ENCODE results near the gene GMDS.

Gene GMDS

DNA sequence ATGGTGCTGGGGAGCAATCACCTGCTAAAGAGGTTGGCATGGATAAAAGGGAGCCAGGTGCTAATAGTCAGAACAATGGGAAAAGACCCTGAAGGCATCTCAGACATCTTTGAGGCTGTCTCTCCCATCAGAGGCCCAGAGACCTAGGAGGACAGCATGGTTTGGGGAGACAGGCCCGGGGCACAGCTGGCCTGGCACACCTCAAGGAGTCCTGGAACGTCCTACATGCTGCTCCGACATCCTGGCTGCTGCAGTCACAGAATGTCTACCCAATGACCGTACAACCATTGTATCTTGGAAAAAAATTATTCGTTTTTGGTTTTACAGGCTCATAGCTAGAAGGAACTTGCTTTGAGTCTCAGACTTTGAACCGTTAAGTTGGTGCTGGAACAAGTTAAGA lies 4.4 kb downstream of the GMDS start:
- no peak for DNase-seq (ENCODE audit: low read depth in 2 of 2)

DNA sequence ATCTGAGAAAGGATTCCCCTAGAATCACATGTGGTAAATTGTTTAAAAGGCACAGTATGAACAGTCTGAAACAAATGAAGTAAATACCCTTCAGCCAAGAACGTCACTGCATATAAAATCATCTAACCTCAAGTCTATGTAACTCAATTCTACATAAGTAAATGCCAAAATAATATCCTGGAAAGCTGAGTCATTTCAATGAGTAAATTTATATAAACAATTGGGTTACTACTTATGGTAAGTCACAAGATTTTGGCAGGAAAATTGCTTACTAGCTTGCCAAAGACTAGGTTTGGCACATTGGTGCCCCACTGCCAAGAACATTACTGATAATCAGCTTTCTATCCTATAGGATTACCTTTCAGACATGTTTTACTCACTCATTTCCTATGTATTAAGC lies 8.4 kb downstream of the GMDS start:
- no peak for DNase-seq (ENCODE audit: low read depth in 2 of 2)

DNA sequence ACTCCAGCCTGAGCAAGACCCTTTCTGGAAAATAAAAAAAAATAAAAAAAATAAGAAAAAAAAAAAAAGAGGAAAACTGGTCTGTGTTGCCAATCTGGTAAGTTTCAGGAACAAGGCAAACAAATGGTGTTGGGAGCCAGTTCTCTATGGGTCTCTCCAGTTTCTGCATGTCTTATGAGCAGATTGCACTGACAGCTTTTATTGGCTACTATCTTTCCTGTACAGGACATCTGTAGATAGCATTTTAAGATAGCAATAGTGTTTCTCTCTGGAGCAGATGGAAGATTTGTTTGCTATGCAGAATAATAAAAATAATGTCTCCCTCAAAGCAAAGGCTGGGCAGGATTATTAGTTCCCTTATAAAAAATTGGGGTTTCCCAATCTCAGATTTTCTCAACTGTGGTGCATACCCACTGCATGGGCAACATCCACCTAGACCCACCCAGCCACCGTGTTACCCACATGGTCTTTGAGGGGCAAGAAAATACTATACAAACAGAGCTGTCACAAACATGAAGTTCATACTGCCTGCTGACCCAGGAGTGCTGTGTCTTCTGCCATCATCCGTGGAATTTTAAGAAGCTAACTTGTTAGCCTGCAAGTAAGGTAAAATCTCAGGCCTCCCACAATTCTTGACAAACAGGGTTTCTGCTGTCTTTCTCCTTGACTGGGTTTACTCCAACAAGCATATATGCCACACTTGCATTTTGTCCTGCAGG lies 9.5 kb downstream of the GMDS start:
- no peak for DNase-seq (ENCODE audit: low read depth in 2 of 2)

DNA sequence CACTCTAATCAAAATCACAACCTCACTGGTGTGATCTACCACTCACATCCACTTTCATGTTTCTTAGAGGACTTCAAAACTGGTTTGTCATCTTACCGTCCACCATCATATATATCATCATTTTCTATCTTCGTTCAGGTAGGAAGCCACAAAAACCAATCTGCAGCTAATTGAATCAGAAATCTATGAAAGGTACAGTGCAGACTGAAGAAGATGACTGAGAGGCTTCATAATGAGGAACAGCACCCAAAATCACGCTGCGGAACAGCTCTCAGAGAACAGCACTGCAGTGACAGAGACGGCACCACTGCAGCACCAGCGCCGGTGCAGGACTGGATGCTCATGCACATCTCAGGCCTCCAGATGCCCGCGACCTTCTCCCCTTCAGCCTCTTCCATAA lies 13.0 kb downstream of the GMDS start:
- DNase-seq (ENCODE audit: low read depth in 2 of 2), result no peak

DNA sequence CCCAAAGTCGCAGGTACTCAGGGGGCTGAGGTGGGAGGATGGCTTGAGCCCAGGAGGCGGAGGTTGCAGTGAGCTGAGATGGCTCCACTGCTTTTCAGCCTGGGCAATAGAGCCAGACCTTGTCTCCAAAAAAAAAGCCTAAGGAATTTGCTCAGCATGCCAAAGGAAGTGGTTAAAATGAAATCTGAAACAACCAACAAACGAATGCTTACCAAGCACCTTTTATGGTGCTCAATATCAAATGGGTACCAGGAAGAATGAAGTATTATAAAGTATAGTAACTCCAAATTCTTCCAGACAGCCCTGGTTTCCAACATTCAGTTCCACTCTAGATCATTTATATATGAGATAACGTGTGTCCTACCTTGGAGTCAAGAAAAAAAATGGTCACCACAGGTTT lies 14.0 kb downstream of the GMDS start:
- DNase-seq (ENCODE audit: low read depth in 2 of 2), result no peak

DNA sequence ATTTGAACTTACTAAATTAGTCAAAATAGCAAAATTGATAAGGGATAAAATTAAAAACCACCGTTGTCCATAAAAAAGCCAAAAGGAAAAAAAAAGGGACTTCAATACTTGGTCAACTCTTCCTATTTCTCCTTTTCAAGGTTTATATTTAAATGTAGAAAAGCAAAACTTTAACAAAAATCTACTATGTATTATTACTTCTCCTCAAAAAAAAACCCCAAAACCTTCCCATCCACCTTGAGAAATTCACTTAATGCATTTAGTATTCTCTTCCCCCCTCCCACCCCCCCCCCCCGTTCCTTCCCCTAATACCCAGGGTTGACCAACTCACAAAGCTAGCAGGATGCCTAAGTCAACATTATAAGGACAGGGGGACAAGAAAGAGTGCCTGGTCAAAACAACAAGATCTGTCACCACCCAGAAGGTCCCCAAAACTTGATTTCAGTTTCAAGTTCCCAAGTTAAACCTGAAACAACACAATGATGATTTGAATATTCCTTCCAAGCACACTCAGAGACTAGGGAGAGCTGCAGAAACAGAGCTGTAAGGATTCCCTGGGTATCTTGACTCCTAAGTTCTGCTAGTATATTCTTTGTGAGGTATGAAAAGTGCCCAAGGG lies 14.6 kb downstream of the GMDS start:
- DNase-seq (ENCODE audit: low read depth in 2 of 2), result no peak

DNA sequence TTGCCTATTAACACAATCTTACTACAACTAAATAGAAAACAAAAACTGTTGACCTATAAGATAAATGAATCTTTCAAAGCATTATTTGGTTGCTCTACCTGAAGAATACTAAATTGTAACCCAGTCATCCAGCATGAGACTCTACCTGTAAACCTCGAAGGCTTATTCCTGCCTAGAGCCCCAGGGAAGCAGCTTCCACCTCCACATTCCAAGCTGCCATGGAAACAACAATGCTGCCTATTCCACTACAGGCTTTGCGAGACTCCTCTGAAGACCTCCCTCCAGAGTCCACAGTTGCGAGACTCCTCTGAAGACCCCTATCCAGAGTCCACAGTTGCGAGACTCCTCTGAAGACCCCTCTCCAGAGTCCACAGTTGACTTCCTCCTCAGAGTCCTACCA lies 15.7 kb downstream of the GMDS start:
- no peak for DNase-seq (ENCODE audit: low read depth in 2 of 2)

DNA sequence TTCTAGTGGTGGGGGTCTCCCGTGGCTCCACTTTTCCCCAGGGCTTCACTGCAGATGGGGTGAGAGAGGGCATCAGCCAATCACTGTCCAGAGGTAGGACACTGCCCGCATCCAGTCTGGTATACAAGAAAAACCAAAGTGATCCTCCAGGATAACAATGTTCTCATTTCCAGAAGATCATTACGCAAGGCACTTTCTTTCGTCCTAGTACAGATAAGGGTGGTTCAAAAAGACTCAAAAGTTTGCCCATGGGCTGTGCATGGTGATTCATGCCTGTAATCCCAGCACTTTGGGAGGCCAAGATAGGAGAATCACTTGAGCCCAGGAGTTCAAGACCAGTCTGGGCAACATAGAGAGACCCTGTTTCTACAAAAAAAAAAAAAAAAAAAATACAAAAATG lies 16.4 kb downstream of the GMDS start:
- DNase-seq (ENCODE audit: low read depth in 2 of 2), result no peak

DNA sequence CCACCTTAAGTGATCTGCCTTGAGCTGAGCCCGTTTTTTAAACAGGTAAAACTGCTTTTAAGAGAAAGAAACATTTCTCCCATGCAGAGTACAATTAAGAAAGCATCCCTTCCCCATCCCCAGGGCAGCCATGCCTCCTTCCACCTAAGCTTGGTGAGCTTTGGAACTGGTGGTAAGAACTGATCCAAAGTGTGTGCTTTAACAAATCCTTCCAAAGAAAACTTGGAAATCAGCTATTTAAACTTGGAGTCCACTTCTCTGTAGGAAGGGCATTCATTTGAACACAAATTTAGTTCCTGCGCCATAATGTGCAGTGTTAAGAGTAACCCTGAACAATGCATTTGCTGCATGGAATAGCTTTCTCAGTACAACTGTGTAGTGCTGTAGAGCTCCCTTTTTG lies 17.0 kb downstream of the GMDS start:
- DNase-seq (ENCODE audit: low read depth in 2 of 2), result no peak

DNA sequence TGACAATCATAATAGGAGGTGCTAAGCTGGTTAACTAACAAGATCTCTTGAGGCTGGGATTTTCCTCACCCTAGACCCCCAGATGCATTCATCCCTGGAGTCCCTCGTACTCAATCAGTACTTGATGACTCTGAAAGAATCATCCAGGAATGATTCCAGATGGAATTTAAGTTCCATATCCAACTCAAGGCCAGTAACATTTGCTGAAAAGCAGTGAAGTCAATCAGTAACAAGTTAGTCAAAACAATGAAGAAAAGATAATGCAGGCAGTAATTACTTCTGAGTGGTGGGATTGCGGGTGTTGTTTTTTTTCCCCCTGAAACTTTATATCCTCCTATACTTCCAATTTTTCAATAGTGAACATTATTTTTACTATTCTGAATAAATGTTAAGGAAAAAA lies 18.6 kb downstream of the GMDS start:
- DNase-seq (ENCODE audit: low read depth in 2 of 2), result no peak

DNA sequence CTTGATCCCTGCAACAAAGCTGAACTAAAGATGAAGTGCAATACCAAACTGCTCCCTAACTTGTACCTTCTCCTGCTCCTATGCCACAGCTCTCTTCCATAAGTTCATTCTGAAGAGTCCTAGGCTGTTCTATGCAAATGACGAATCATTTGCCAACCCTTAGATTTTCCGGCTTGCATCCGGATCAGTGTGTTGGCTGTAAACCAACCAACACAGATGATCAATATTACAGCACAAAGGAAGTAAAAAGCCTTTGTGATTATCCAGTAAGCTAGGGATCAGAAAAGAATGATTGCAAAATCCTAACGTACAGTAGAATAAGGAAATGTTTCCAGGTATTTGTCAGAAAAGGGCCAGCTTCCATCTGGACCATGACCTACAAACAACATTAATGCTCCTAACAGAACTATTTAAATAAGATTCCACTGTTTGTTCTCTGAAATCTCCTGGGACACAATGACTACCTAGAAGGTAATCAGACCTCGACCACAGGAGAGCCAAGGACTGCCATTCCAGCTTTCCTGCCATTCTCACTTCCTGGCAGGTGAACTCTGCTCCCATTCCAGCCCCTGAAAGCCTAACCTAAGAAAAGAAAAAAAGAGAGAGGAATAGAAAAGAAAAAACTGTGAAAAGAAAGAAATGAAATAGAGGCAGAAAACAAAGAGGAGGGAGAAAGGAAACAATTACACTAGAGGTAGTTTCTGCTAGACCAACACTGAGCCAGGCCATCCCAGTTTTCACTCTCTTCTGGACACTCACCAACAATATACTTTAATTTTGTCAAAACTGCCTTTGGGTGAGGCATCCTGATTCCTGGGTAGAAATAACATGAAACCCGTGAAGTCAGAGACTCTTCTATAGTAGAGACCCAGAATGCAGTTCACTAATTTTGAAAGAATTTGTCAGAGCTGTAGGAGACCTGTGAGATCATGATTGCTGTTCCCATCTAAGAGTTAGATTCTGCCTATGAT lies 19.7 kb downstream of the GMDS start:
- no peak for DNase-seq (ENCODE audit: low read depth in 2 of 2)

DNA sequence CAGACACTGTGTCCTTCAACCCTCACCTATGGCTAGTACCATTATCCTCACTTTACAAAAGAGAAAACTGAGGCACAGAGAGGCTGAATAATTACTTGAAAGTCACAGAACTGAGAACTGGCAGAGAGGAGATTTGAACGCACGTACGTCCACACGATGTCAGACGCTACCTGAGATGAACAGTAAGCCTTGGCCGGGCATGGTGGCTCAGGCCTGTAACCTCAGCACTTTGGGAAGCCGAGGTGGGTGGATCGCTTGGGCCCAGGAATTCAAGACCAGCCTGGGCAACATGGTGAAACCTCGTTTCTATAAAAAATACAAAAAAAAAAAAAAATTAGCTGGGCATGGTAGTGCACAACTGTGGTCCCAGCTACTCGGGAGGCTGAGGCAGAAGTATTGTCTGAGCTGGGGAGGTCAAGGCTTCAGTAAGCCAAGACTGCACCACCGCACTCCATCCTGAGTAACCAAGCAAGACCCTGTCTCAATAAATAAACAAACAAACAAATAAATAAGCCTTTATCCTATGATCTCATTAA lies 20.5 kb downstream of the GMDS start:
- DNase-seq (ENCODE audit: low read depth in 2 of 2), result no peak

DNA sequence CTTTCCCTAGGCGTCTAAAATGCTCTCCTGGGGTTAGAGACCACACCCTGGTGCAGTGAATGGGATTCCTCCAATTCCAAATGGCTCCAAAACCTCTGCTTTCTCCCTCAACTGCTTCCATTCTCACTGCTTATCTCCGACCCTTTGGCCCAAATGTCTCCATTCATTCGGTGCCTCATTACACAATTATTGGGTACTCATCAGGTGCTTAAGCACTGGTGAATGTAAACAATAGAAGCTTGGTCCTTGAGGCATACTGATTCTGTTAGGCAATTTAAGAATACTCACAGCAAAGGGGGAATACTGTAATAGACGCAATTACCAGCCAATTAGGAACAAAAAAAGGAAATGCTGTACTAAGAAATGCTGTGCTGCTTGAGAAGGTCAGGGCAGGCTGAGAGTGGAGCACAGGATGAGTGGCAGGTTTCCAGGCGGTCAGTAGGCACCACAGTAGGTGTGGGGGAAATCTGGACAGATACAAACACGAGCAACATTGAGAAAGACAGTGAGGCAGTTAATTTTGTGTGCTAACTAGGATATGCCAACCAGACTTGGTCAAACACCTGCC lies 23.0 kb downstream of the GMDS start:
- no peak for DNase-seq (ENCODE audit: low read depth in 2 of 2)

DNA sequence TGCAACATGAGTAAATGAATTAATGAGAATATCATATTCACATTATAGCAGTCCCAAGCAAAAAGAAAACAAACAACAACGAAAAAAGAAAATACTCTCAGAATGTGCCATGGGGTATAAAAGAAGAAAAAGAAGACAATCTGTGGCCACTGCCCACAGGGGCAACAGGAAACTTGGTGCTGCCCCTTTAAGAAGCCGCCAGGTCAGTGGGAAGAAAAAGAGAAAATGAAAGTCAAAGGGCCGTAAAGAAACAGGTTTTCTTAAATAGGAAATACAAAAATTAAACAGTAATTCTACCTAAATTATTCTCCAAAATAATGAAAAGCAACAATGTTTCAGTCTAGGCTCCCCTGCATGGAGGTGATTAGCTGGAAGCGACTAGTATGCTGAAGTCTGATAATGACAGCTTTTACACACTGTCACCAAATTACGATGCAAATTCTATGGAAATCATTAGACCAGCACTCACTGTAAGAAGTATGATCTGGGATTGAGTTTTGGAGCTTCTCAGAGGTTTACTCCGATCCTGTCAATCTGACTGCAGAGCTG lies 23.6 kb downstream of the GMDS start:
- no peak for DNase-seq (ENCODE audit: low read depth in 2 of 2)

DNA sequence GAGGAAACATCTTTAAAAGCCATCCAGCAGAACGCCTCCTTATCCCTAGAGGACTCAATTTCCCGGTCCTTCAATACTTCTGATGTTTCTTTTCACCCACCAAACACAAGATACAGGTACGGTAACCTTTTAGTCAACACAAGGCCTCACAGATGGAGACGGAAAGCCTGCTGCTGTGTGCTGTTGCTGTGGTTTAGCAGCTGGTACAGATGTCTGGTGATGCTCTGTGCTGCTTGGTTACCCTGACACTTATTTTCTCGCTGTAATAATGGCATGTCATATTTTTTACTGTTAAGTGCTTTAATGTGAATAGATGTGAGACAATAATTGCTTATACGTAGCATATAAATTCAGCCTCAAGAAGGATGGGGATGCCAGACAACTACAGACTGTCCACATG lies 25.3 kb downstream of the GMDS start:
- no peak for DNase-seq (ENCODE audit: low read depth in 2 of 2)

DNA sequence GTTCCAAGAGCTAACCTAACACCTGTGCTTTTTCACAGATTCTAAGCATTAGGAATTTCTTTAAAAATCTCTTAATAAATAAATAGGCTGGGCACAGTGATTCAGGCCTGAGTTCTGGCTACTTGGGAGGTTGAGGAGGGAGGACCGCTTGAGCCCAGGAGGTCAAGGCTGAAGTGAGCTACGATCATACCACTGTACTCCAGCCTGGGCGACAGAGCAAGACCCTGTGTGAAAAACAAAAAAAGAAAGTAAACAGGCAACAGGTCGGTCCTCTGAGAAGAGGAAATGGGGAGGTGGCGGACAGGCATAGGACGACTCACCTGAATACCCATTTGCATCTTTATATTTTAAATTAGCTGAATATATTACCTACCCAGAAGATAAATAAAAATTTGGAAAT lies 26.5 kb downstream of the GMDS start:
- DNase-seq (ENCODE audit: low read depth in 2 of 2), result no peak

DNA sequence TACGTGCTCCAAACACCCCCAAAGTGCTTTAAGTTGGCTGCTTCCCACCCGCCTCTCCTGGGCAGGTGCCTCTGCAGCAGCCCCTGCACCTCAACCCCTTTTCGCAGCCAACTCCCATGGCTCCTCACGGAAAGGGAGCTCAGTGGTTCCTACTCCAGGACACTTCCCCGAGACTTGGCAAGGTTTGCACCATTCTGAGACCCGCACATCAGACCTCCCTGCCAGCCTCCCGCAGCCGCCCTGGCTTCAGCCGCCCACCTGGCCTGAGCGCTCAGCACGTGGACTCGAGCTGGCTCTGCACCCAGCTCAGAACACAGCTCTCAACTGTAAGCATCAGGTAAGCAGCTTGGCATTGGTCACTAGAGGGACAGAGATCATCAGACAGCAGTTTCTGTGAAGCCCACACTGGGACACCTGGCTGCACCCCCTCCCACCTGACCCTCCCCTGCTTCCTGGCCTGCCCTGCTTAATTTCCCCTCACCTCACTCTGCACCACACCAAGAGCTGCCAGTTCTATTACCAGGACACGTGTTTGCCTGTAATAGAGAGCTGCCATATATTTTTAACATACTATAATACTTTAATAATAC lies 28.5 kb downstream of the GMDS start:
- no peak for DNase-seq (ENCODE audit: low read depth in 2 of 2)

DNA sequence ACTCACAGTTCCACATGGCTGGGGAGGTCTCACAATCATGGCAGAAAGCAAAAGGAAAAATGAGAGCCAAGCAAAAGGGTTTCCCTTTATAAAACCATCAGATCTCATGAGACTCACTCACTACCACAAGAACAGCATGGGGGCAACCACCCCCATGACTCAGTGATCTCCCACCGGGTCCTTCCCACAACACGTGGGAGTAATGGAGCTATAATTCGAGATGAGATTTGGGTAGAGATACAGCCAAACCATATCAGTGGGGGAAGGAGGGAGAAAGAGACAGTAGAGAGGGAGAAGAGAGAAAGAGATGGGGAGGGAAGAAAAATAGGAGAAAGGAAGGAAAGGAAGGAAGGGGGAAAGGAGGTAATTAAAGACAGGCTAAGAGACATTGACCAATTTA lies 30.1 kb downstream of the GMDS start:
- DNase-seq (ENCODE audit: low read depth in 2 of 2), result no peak

DNA sequence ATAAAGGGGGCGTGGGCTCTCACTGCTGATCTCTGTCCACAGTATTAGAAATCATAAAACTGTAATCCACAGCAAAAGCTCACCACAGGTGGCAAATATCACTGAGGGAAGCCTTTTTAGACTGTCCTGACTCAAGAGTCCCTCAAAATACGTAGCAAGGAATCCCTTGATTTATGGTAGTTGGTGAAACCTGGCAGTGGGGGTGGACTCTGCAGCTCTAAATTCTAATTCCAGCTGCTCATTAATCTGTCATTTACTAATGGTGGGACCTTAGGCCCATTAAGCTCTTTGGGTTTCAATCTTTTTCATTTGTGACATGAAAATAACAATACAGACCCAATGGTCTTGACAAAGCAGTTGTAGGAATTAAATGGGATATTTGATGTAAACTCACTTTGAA lies 32.3 kb downstream of the GMDS start:
- no peak for DNase-seq (ENCODE audit: low read depth in 2 of 2)

DNA sequence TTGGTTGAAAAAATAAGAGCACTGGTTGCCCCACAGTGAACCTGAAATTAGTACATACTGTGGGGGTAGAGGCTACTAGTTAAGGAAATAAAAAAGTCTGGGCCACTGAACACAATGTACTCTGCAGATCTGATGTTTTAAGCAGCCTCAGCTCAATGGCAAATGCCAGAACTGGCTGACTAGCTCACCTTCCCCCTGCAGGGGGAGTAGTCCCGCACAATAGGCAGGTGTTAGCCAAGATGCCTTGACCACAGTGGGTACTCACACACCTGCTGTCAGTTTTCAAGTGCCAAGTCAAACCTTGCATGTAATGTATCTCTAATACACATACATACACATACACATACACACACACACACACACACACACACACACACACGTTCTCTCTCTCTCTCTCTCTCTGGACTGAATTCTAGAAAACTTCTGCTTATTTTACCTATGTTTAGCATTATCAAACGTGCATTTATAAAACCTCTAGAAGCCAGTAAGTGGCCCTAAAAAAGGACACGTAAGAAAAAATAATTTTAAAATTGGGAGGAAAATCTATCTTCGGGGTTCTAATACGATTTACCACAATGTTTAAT lies 36.1 kb downstream of the GMDS start:
- peak in 1 of 2 donors; percentile 3 for DNase-seq (ENCODE audit: low read depth in 2 of 2)

DNA sequence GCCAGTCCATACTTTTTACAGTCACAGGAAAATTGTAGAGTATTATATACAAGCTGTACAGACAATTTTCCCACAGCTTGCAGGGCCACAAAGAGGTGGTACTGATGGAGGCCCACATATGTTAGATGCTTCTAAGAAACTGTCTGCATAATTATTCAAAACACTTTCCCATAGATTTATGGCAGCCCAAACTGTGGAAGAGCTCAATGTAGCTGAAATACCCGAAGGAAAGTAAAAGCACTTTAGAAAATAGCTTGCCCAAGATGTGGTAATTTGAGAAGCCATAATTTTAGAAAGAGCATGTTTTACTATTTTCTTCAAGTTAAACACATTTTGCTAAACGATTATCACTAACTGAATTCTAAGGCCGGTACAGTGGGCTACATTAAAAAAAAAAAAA lies 36.9 kb downstream of the GMDS start:
- no peak for DNase-seq (ENCODE audit: low read depth in 2 of 2)
